LoVo (cell line): Measurements from ENCODE around the gene PREPL.
"Not testable (repeated sequence)": the region's sequence is repeated elsewhere in the genome, so short reads cannot be mapped to it uniquely, and the experiment has no call there.

ENCODE experiments used
- DNase-seq: peaks from one replicate; pipeline ENCODE4 v3.0.0-alpha.2; 2016; ENCODE audit warnings: low spot score

The PREPL gene

DNA sequence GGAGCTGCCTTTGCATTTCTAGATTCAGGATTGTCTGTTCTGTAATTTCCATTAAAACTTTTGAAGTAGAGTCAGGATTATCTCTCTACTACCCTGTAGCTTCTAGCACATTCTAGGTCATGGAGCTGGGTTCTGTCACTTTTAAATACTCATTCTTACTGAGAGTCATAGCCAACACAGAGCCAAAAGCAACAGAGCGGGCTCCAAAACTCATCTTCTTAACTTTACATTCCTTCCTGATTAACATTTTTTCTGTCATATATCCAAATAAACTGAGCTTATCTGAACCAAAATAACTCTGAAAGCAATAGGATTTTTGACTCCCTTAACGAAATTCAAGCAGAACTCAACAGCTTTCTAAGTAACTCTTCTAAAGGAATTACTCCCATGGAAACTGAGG lies 12.9 kb downstream of the PREPL start:
- DNase-seq: no peak

DNA sequence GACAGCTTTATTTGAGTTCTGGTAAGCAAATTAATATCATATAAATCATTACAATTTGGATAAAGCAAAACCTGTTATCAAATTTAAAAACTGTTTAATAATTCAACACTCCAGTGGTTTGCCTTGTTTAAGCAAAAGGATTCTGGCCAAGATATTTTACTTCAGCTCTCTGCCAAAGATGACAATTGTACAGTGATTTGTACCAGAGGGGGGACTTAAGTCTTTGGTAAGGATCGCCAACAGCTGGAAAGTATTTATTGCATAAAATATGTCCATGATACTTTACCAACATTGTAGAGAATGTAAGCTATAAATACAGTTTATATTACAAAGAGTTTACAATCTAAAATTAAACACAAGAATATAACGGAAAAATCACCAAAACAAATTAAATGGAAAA lies 13.8 kb downstream of the PREPL start:
- DNase-seq: no peak

DNA sequence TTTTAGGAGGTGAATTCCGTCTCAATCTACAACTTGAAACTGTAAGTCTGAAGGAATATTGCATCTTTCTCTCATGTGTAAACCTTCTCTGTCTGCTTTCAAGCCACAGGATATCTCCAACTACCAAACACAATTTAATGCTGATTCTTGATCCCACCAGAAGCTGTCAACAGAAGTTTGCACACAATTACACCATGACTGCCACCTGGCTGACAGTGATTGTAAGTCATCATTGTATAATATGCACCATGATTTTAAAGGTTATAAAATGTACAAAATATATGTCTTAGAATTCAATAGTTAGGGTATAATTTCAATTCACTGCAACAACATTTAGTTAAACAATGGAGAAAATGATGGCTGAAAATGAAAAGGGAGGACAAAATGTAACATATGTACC lies 18.4 kb downstream of the PREPL start:
- no peak for DNase-seq

DNA sequence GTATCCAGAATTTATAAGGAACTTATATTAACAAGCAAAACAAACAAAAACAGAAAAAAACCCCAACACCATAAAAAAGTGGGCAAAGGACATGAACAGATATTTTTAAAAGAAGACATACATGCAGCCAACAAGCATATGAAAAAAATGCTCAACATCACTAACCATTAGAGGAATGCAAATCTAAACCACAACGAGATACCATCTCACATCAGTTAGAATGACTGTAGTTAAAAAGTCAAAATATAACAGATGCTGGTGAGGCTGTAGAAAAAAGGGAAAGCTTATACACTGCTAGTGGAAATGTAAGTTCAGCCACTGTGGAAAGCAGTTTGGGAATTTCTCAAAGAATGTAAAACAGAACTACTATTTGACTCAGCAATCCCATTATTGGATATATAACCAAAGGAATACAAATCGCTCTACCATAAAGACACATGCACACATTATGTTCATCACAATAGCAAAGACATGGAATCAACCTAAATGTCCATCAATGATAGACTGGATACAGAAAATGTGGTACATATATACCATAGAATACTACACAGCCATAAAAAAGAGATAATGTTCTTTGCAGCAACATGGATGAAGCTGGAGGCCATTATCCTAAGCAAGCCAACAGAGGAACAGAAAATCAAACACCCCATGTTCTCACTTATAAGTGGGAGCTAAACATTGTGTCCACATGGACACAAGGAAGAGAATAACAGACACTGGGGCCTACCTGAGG lies 25.3 kb downstream of the PREPL start:
- no peak for DNase-seq

DNA sequence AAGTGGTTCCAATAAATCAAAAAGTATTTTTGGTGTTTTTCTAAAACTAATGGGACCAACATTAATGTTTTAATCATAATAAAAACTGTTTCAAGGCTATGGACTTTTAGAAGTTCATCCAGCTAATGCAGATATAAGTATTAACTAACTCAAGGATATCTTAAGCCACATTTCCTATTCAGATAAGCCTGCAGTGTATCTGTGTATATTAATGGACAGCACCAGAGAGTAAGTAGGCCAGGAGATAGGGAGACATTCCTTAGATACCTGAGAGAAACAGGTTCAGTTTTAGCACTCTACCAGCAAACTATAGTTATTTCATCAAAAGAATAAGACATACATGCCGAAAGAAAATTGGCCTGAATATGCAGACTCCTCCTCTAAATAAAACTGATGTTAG lies 27.3 kb downstream of the PREPL start:
- no peak for DNase-seq

DNA sequence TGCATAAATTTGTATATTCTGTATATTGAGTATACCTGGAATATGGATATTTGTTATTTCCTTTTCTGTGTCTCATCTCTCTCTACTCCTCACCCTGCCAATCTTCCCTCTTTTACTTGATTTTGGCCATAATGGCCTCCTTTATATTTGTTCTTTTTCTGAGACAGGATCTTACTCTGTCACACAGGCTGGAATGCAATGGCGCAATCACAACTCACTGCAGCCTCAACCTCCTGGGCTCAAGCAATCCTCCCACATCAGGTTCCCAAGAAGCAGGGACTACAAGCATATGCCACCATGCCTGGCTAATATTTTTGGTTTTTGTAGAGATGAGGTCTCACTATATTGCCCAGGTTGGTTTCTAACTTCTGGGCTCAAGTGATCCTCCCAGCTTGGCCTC lies 30.5 kb downstream of the PREPL start:
- no peak for DNase-seq

DNA sequence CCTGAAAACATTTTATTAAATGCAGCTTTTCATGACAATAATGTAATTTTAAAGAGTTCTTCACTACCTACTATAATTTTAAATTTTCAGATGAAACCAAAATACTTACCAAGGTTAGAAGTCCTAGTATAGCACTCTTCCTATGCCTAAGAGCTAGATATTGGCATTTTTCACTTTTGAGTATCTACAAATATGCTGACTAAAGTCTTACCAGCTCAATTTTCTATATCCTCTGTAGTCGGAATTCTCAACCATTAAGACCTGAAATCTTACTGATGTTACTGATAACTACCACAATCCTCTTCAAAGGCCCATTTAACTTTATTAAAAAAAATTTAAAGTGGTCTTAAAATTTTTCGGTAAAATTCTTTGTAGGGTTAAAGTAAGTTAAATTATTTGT lies 32.0 kb downstream of the PREPL start:
- no peak for DNase-seq

DNA sequence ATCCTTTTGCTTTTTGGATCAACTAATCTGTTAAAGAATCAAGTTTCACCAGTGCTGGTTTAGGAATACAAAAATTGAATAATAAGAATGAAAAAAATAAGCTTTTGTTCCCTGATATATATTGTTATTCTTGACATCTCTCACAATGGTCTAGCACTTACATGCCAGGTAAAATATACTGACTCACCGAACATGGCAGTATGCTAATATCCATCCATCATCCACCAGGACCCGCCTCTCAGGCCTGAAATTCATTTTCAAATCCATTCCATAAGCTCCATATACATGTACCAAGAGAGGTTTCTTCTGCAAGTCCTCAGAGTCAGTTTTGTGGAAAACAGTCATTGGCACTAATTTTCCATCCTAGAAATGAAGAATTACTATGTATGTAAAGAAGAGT lies 32.5 kb downstream of the PREPL start:
- no peak for DNase-seq

DNA sequence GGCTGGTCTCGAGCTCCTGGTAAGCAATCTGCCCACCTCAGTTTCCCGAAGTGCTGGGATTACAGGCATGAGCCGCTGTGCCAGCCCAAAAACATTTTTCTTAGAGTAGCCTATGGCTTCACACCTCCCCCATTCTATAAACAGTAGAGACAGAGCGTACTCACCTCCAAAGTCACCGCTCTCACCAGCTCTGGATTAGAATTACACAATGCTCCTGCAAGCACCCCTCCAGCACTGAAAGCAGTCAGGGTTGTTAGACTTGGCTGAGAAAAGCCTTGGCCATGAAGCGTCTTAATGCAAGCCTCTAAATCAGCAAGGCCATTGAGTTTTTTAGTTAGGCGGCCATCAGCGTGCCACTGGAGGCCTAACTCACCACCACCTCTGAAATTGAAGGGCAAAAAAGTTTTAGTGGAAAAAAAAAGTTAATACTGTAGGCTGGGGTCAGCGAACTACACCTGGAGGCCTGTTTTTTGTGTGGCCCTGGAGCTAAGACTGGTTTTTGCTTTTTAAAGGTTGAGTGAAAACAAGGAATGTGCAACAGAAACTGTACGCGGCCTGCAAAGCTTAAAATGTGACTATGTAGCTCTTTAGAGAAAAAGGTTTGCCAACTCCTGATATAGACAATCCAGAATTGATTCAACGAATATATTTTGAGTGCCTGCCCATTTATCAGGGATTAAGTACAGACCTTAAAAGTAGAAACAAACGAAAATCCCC lies 34.6 kb downstream of the PREPL start:
- no peak for DNase-seq

DNA sequence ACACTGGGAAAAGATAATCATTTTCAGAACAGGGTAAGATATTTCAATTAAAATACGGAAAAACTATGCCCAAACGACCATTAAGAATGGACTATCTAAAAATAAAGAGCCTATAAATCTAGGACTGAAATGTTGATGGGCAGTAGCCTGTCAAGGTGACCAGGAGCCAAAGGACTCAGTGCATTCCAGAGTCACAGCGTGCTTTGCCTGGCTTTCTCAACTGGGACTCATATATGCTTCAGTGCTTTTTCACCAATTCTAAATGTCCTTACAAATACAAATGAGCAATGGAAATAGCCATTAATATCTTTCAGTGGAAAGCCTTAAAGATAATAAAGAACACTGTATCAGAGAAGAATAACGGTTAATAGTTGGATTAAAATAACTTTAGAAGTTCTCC lies 35.4 kb downstream of the PREPL start:
- DNase-seq: no peak

DNA sequence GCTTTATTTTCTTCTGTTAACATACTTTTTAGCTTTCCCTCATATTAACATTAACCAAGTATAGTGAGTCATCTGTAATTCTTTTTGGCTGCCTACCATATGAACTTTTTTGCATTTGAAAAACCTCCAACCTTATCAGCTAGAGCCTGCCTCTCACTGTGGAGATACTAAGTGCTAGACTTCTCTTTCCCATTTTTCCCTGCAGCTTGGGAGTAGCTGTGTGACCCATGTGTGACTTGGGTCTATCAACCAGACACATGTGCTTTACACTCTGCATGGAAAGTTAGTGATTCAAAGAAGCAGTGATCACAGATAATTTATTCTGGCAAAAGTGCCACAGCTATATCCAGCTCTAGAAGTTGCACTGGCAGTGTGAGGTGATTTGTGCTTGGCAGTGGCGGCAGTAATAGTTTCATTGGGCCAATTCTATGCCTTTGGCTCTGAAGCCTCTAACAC lies 36.3 kb downstream of the PREPL start:
- DNase-seq: no peak

DNA sequence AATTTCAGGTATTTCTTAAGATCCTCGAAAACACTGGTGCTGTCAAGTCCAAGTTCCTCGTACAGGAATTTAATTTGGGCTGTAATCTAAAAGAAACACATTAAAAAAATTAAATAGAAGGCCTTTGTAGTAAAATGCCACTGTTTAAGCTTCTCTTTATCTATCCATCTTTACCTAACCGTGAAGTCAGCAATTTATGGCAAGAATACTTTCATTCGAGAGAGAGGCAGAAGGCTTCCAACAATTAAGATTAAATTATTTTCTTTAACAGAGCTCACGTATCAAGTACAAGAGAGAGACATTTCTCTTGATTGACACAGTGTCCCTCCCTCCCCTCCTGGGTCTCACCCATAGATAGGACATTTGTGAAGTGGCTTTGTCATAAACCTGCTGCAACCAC lies 39.9 kb downstream of the PREPL start:
- DNase-seq: no peak

DNA sequence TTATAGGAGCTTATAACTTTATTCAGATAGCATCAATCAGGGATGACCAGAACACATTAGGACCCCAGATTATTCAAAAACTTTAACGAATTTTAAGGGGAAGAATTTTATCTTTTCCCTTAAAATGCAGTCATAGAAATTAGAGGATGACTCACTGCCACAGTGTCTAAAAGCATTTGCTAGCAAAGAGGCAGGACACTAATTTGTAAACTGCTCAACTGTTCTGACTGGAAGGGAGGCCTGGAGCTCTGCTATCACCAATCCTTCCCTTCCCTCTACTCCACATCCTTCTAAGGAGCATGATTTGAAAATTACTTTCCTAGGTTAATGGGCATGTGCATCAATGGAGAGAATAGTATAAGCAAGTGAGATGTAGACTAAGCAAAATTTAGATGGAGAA lies 40.5 kb downstream of the PREPL start:
- DNase-seq: no peak

DNA sequence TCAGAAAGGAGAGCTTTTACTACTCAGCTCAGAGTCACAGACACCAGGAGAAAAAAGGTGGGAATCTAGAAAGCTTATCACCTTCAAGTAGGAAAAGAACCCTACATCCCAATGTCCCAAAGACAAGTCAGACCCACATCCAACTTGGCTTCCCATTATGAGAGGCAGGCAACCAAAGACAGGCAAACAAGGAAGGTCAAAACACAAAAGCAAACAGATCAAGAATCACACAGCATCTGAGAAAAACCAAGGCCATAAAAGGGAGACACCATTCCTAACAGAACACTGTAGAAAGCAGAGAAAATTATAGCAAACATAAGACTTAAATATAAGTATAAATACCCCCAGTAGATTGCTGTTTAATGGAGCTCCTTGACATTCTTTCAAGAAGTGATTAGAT lies 45.3 kb downstream of the PREPL start:
- DNase-seq: no peak

DNA sequence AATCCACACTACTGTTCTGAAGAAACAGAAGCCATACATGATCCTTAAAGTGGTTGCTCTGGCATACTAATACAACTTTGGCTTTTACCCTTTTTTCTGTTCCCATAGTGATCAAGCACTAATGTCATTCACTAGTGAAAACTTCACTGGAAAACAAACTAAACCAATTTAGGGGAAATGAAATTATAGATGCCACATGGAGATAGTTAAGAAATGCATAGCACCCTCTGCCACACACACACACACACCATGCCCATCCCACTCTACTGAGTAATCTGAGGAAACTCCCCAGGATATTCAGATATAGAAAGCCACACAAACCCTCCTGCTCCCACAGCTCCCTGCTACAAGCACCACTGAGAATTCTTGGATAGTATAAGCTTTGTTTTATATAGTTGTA lies 46.9 kb downstream of the PREPL start:
- no peak for DNase-seq

DNA sequence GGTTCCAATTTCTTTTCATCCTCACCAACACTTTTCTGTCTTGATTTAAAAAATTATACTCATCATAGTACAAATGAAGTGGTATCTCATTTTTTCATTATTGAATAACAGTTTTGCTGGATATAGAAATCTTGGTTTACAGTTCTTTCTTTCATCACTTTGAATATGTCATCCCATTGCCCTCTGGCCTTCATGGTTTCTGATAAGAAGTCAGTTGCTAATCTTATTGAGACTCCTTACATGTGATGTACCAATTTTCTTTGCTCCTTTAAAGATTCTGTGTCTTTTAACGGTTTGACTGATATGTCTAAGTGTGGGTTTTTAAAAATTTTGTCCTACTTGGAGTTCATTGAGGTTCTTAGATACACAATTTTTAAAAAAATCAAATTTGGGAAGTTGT lies 51.0 kb downstream of the PREPL start:
- DNase-seq: no peak

DNA sequence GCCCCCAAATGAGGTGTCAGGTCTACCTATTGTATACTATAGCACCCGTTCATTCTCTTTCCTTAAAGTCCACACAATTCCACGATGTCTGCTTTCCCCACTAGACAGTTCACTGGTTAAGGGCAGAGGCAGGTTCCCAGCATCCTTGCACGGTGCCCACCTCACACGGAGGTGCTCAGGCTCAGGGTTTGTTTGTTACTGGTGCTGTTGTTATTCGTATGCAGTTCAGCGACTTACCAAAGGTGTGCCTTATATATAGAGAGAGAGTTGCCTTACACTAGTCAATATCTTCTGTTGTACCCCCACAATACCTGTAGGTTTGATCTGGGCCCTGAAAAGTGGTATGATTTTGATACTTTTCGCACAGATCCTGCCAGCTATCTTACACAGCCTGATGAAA lies 55.4 kb downstream of the PREPL start:
- DNase-seq: no peak

DNA sequence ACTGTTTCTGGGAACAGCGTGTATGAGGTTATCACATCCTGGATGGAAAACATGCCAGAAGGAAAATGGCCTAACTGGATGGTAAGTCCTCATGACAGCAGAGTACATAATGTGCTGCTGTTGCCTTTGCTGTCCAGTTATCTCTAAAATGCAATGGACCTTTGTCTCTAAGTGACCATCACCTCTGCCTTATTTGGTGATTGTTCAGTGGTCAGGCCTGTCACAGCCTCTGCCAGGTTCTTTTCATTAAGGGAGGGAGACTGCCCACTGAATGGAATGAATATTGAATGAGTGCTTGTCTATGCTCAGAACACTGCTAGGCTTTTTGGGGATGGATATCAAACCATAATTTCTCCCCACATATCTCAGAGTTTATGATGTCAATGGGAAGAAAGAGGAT lies 57.0 kb downstream of the PREPL start:
- no peak for DNase-seq

DNA sequence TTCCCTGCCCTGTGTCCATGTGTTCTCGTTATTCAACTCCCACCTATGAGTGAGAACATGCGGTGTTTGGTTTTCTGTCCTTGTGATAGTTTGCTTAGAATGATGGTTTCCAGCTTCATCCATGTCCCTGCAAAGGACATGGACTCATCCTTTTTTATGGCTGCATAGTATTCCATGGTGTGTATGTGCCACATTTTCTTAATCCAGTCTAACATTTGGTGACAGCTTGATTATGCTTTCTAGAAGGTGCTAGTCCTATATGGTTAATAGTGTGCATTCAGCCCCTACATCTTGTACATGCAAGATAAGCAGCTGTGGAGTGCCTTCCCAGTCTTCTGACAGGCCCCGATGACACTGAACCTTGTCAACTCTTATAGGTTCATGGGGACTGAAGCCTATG lies 57.5 kb downstream of the PREPL start:
- not testable (repeated sequence) for DNase-seq

DNA sequence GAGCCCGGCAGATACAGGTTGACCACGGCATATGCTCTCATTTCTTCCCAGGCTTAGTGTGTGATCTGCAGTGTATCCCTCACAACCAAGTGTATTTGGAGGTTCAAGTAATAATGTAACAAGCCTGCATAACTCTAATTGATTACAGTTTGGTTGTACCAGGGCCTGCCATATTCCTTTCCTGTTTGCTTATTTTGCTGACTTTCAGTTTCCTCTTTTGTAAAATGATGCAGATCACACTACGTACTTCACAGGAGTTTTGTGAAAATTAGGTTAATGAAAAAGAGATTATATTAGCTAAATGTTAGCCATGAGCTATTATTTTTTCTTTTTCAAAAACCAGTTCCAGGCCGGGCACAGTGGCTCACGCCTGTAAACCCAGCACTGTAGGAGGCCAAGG lies 60.2 kb downstream of the PREPL start:
- no peak for DNase-seq

DNA sequence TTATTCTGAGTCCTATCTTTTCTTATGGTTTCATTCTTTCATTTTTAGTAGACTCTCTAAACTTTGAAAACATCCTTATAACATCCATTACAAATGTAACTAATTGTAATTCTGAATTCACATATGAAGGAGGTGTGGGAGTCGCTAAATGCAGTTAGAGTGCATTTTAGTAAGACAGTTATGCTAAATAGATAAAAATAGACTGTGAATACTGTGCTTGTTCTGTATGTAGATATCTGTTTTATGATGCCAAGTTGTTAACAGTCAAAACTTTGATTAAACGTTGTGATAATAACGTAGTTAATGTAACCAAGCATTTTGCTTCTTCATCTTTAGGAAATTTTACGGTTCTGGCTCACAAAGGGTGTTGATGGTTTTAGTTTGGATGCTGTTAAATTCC lies 61.7 kb downstream of the PREPL start:
- no peak for DNase-seq

DNA sequence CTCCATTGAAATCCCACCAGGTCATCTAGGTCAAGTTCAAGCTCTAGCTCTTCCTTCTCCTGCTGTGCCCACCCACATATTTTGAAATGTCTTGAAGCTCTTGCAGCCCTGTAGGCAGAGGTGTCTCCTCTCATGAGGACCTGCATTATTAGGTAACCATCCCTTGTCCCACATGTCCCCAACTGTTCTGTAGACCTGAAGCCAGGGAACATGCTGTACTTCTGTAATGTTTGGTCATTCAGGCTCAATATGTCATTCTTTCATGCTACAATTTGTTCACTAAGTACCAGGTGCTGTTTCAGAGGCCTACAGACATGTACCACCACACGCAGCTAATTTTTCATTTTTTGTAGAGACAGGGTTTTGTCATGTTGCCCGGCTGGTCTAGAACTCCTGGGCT lies 63.9 kb downstream of the PREPL start:
- no peak for DNase-seq

DNA sequence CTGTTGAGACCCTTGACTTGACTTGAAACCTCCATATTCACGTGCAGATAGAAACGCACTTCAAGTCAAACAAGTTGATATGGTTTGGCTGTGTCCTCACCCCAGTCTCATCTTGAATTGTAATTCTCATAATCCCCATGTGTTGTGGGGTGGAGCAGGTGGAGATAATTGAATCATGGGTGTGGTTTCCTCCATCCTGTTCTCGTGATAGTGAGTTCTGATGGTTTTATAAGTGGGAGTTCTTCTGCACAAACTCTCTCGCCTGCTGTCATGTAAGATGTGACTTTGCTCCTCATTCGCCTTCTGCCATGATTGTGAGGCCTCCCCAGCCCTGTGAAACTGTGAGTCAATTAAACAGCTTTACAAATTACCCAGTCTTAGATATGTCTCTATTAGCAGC lies 64.6 kb downstream of the PREPL start:
- DNase-seq: no peak
